SK-N-MC (cell line): ENCODE data around the gene CACNG1.

Experiments used
- EZH2 ChIP-seq: fragments of 200-600 bp; sonication (generic); IDR thresholded peaks from one replicate; pipeline ENCODE4 v1.6.1; 2017; ENCODE audit warnings: antibody characterized with exemption
- FOXP2 ChIP-seq: optimal IDR thresholded peaks from 2 replicates; pipeline ENCODE3; 2011; ENCODE audit warnings: mild to moderate bottlenecking, moderate library complexity; ENCODE audit not compliant: insufficient read depth; ENCODE audit errors: extremely low read length, control extremely low read depth
- POLR2AphosphoS5 ChIP-seq: IDR thresholded peaks from 2 replicates; pipeline ENCODE4 v1.6.1; 2012; ENCODE audit warnings: mild to moderate bottlenecking, low read depth, low read length, borderline replicate concordance

GRCh38 chr17:67054608-67055007 is 10.3 kb downstream of the CACNG1 start:
- no peak for TF ChIP-seq POLR2AphosphoS5
- TF ChIP-seq EZH2: no peak
- no peak for TF ChIP-seq FOXP2
